Testis (tissue), 3 donors: ENCODE results near the gene ROBO1. TPM values are rescaled to one million over a fixed set of nuclear protein-coding genes. Genes with fewer than 3 reads are reported as not detected.

ENCODE experiments used
- DNase-seq: peaks from one replicate; pipeline ENCODE4 v3.0.0-alpha.2; 2019
- H3K27ac ChIP-seq, 2 donors: fragments of 200-600 bp; sonication (generic); one replicate each; pipeline ENCODE4 v1.5.1; 2019
- H3K27me3 ChIP-seq: fragments of 200-600 bp; sonication (generic); one replicate; pipeline ENCODE4 v1.5.1; 2019
- H3K36me3 ChIP-seq: fragments of 200-600 bp; sonication (generic); one replicate; pipeline ENCODE4 v1.5.1; 2017; ENCODE audit warnings: low read depth; ENCODE audit errors: missing control alignments
- H3K4me1 ChIP-seq: fragments of 200-600 bp; sonication (generic); one replicate; pipeline ENCODE4 v1.5.1; 2019
- H3K4me3 ChIP-seq, 2 donors: fragments of 200-600 bp; sonication (generic); one replicate each; pipeline ENCODE4 v1.5.1; 2017 to 2019
- H3K9me3 ChIP-seq: fragments of 200-600 bp; sonication (generic); one replicate; pipeline ENCODE4 v1.5.1; 2017
- CTCF ChIP-seq, 3 experiments: fragments of 450-650 bp in 2 of 3; fragments of 200-600 bp in 1 of 3; sonication (generic) in 1 of 3; IDR thresholded peaks; one replicate each; pipeline ENCODE4 v1.5.1; 2016 to 2019; ENCODE audit warnings: antibody characterized with exemption in 3 of 3, mild to moderate bottlenecking in 2 of 3, moderate library complexity in 1 of 3
- POLR2A ChIP-seq: fragments of 450-650 bp; IDR thresholded peaks from one replicate; pipeline ENCODE4 v1.6.1; 2017; ENCODE audit warnings: antibody characterized with exemption, mild to moderate bottlenecking, moderate library complexity
- WGBS, 2 donors: methylation state at CpG; one replicate each; pipeline ENCODE4 v1.1.5; 2018; 5-methylcytosine and 5-hydroxymethylcytosine counted together
- intact Hi-C: fragments of 100-400 bp; cut with DNase I; formaldehyde crosslinking; loops from one replicate; pipeline ENCODE4 v1.15.1; 2023; ENCODE audit warnings: low total_unique reads
- polyA plus RNA-seq: library from polyadenylated mRNA; stranded (reverse); fragments of 350-450 nt; fragmentation: Illumina TruSeq; extraction: RNeasy Lipid Tissue Mini Kit (QIAGEN cat#74804); gene quantifications from one replicate; pipeline ENCODE4 v1.2.3, GENCODE V29; 2014; ENCODE audit warnings: low read depth, low replicate concordance; ENCODE audit not compliant: insufficient read depth
- total RNA-seq, 2 donors: library from RNA; depleted of rRNA; stranded (reverse); fragments of >200 nt; gene quantifications; one replicate each; pipeline ENCODE4 v1.2.3, GENCODE V29; 2016

The ROBO1 gene
- total and polyA plus RNA-seq, 3 donors from 2014 or later: 39.4 to 45.1 (median 42.6) TPM

- no peak overlapping the region for H3K27ac ChIP-seq
- peaks cover 9% of the 10 kb centered on the region for H3K4me1 ChIP-seq
- WGBS, 2 donors: 54 to 63% methylated on average over 2 of the region's 2 CpGs
- H3K9me3 ChIP-seq: no peaks in the 10 kb centered on the region
- no peaks in the 10 kb centered on the region for H3K36me3 ChIP-seq
- no peak for DNase-seq
- H3K27me3 ChIP-seq: no peaks in the 10 kb centered on the region
- no peak for TF ChIP-seq POLR2A
- no peak for TF ChIP-seq CTCF (IDR thresholded peaks at IDR 0.05)
- no peak overlapping the region for H3K4me3 ChIP-seq
- intact Hi-C loops: no loop called here
Measured at GRCh38 chr3:79012946-79013362, 754.8 kb downstream of the ROBO1 start.

- H3K36me3 ChIP-seq: no peaks in the 10 kb centered on the region
- H3K27ac ChIP-seq: no peak overlapping the region
- TF ChIP-seq CTCF (IDR thresholded peaks at IDR 0.05) (no peak), POLR2A (no peak)
- WGBS, 2 donors: 58 to 61% methylated on average over 2 of the region's 2 CpGs
- DNase-seq: no peak
- H3K4me1 ChIP-seq: peaks cover 9% of the 10 kb centered on the region
- no peaks in the 10 kb centered on the region for H3K27me3 ChIP-seq
- H3K4me3 ChIP-seq: no peak overlapping the region
- H3K9me3 ChIP-seq: no peaks in the 10 kb centered on the region
- intact Hi-C loops: no loop called here
Measured at GRCh38 chr3:79012530-79012913, 755.3 kb downstream of the ROBO1 start.

GRCh38 chr3:79011821-79012529, 755.8 kb downstream of the ROBO1 start:
- no peaks in the 10 kb centered on the region for H3K9me3 ChIP-seq
- H3K4me3 ChIP-seq: no peak overlapping the region
- TF ChIP-seq POLR2A (no peak), CTCF (IDR thresholded peaks at IDR 0.05) (no peak)
- no peaks in the 10 kb centered on the region for H3K36me3 ChIP-seq
- intact Hi-C loops: no loop called here
- DNase-seq: no peak
- H3K27ac ChIP-seq: no peak overlapping the region
- H3K27me3 ChIP-seq: no peaks in the 10 kb centered on the region
- peaks cover 9% of the 10 kb centered on the region for H3K4me1 ChIP-seq
- WGBS, 2 donors: 60 to 61% methylated on average over 5 of the region's 5 CpGs

GRCh38 chr3:79009861-79010260, 757.9 kb downstream of the ROBO1 start:
- Histone ChIP-seq H3K4me3 (no peak overlapping the region), H3K36me3 (no peaks in the 10 kb centered on the region), H3K27ac (no peak overlapping the region), H3K9me3 (no peaks in the 10 kb centered on the region), H3K27me3 (no peaks in the 10 kb centered on the region), H3K4me1 (peaks cover 9% of the 10 kb centered on the region)
- intact Hi-C loops: no loop called here
- DNase-seq: no peak
- TF ChIP-seq CTCF (IDR thresholded peaks at IDR 0.05) (no peak), POLR2A (no peak)

- Histone ChIP-seq H3K27ac (no peak overlapping the region), H3K4me3 (no peak overlapping the region), H3K36me3 (no peaks in the 10 kb centered on the region), H3K9me3 (no peaks in the 10 kb centered on the region), H3K4me1 (no peaks in the 10 kb centered on the region), H3K27me3 (no peaks in the 10 kb centered on the region)
- intact Hi-C loops: no loop called here
- DNase-seq: no peak
- 82 to 93% methylated on average over 1 of the region's 1 CpG for WGBS, 2 donors
- TF ChIP-seq POLR2A (no peak), CTCF (IDR thresholded peaks at IDR 0.05) (no peak)
Measured at GRCh38 chr3:79006077-79006476, 761.7 kb downstream of the ROBO1 start.
